Measurements from ENCODE around the gene ST6GALNAC3.

The ST6GALNAC3 gene

DNA sequence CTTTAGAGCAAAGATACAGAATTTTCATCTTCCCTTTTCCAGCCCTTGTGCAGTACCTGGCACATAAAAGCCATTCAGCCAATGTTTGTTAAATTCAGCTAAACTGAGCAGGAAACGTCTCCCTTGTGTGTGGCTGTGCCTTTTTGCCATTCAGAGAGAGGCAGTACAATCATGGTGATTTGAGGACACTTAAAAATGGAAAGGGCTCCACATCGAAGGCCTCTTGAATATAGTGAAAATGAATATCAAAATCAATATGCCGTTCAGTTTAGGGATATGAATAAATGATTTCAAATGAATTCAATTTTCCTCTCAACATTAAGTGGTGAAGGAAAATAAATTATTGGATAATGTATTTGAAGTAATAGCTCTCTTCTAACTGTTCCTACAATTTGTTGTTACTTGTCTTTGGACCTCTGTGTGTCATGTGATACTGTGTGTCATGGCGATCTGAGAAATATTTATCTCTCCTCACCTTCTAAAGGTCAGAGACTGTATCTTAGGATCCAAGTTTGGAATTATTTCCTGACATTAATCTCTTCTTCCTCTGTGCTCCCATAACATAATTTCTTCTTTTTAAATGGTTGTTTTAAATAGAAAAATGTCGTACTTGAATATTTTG lies 437.1 kb downstream of the ST6GALNAC3 start:
- no peaks in the 10 kb centered on the region for H3F3A ChIP-seq (ENCODE audit: control insufficient read depth, insufficient read depth)
- H3K4me1 ChIP-seq (ENCODE audit: control insufficient read depth, low read length) = no peaks in the 10 kb centered on the region
- no peaks in the 10 kb centered on the region for H3K79me2 ChIP-seq (ENCODE audit: control insufficient read depth, low read length)
- TF ChIP-seq, protein P1, sequence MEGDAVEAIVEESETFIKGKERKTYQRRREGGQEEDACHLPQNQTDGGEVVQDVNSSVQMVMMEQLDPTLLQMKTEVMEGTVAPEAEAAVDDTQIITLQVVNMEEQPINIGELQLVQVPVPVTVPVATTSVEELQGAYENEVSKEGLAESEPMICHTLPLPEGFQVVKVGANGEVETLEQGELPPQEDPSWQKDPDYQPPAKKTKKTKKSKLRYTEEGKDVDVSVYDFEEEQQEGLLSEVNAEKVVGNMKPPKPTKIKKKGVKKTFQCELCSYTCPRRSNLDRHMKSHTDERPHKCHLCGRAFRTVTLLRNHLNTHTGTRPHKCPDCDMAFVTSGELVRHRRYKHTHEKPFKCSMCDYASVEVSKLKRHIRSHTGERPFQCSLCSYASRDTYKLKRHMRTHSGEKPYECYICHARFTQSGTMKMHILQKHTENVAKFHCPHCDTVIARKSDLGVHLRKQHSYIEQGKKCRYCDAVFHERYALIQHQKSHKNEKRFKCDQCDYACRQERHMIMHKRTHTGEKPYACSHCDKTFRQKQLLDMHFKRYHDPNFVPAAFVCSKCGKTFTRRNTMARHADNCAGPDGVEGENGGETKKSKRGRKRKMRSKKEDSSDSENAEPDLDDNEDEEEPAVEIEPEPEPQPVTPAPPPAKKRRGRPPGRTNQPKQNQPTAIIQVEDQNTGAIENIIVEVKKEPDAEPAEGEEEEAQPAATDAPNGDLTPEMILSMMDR (IDR thresholded peaks at IDR 0.05; ENCODE audit: low read depth, low read length, poor library complexity, severe bottlenecking) = no peak
- TF ChIP-seq EZH2phosphoT487 (IDR thresholded peaks at IDR 0.05; ENCODE audit: borderline replicate concordance, low read length) = no peak
- H3K36me3 ChIP-seq (ENCODE audit: control insufficient read depth, low read length) = no peaks in the 10 kb centered on the region
- no peaks in the 10 kb centered on the region for H3K27me3 ChIP-seq (ENCODE audit: control insufficient read depth, low read length)
- no peak overlapping the region for H3K4me2 ChIP-seq (ENCODE audit: low read length)
- no peak overlapping the region for H3K27ac ChIP-seq (ENCODE audit: low read depth, low read length)
- no peaks in the 10 kb centered on the region for H3K9me3 ChIP-seq (ENCODE audit: control insufficient read depth, insufficient read depth, low read length)
- H3K4me3 ChIP-seq (ENCODE audit: low read length) = no peak overlapping the region
- no peaks in the 10 kb centered on the region for H4K20me1 ChIP-seq (ENCODE audit: control insufficient read depth, insufficient read depth, low read depth, low read length)
- no peaks in the 10 kb centered on the region for H3K9me2 ChIP-seq (replicated peaks; ENCODE audit: control insufficient read depth, low read length)

DNA sequence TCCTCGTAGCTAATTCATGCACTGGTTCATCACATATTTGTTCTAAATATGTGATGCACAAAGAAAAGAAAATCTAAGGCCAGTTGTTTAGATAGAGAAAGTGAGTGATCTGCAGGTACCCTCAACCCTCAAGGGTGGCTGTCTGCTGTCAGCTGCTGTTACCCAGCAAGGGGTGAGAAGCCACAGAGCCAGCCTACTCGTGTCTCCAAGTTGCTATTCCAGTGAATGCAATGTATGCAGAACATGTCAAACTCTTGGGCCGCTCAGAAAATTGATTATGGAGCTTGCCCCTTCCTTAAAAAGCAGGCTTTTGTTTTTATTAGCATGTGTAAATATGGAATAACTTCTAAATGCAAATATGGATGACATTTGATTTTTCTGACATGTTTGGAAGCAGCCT lies 456.4 kb downstream of the ST6GALNAC3 start:
- H3K79me2 ChIP-seq (ENCODE audit: control insufficient read depth, low read length) = no peaks in the 10 kb centered on the region
- no peaks in the 10 kb centered on the region for H3K9me3 ChIP-seq (ENCODE audit: control insufficient read depth, insufficient read depth, low read length)
- H3K4me2 ChIP-seq (ENCODE audit: low read length) = no peak overlapping the region
- no peaks in the 10 kb centered on the region for H3K9me2 ChIP-seq (replicated peaks; ENCODE audit: control insufficient read depth, low read length)
- H4K20me1 ChIP-seq (ENCODE audit: control insufficient read depth, insufficient read depth, low read depth, low read length) = no peaks in the 10 kb centered on the region
- no peaks in the 10 kb centered on the region for H3K36me3 ChIP-seq (ENCODE audit: control insufficient read depth, low read length)
- H3K27me3 ChIP-seq (ENCODE audit: control insufficient read depth, low read length) = no peaks in the 10 kb centered on the region
- TF ChIP-seq EZH2phosphoT487 (IDR thresholded peaks at IDR 0.05; ENCODE audit: borderline replicate concordance, low read length) = no peak
- TF ChIP-seq, protein P1 (IDR thresholded peaks at IDR 0.05; ENCODE audit: low read depth, low read length, poor library complexity, severe bottlenecking) = no peak
- H3K4me1 ChIP-seq (ENCODE audit: control insufficient read depth, low read length) = no peaks in the 10 kb centered on the region
- H3K4me3 ChIP-seq (ENCODE audit: low read length) = no peak overlapping the region
- H3K27ac ChIP-seq (ENCODE audit: low read depth, low read length) = no peak overlapping the region
- H3F3A ChIP-seq (ENCODE audit: control insufficient read depth, insufficient read depth) = no peaks in the 10 kb centered on the region

DNA sequence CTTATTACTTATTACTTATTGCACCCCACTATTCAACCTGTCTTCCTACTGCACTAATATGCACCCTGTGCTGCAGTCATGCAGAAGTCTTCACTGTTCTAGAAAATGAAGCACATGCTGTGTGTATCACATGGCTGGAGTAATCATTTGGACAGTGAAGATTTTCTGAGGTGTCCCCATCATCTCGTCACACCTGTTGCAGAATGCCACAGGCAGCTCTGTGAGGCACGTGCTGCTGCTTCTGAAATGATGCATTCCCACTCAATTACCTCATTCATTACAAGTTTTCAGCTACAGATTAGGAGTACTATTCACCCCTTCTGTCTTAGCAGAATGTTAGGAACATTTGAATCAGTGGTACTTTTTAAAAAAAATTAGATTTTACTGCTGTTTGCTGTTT lies 467.1 kb downstream of the ST6GALNAC3 start:
- Histone ChIP-seq H3K27me3 (ENCODE audit: control insufficient read depth, low read length) (no peaks in the 10 kb centered on the region), H3K4me1 (ENCODE audit: control insufficient read depth, low read length) (no peaks in the 10 kb centered on the region), H3K36me3 (ENCODE audit: control insufficient read depth, low read length) (no peaks in the 10 kb centered on the region), H4K20me1 (ENCODE audit: control insufficient read depth, insufficient read depth, low read depth, low read length) (no peaks in the 10 kb centered on the region), H3F3A (ENCODE audit: control insufficient read depth, insufficient read depth) (no peaks in the 10 kb centered on the region), H3K4me3 (ENCODE audit: low read length) (no peak overlapping the region), H3K9me2 (replicated peaks; ENCODE audit: control insufficient read depth, low read length) (no peaks in the 10 kb centered on the region), H3K9me3 (ENCODE audit: control insufficient read depth, insufficient read depth, low read length) (no peaks in the 10 kb centered on the region), H3K4me2 (ENCODE audit: low read length) (no peak overlapping the region), H3K79me2 (ENCODE audit: control insufficient read depth, low read length) (no peaks in the 10 kb centered on the region), H3K27ac (ENCODE audit: low read depth, low read length) (no peak overlapping the region)
- no peak for TF ChIP-seq EZH2phosphoT487 (IDR thresholded peaks at IDR 0.05; ENCODE audit: borderline replicate concordance, low read length)
- TF ChIP-seq, protein P1 (IDR thresholded peaks at IDR 0.05; ENCODE audit: low read depth, low read length, poor library complexity, severe bottlenecking) = no peak
